H9 (cell line): ENCODE data around the gene DDX24. TPM values are rescaled to one million over a fixed set of nuclear protein-coding genes. Genes with fewer than 3 reads are reported as not detected.

Source experiments
- DNase-seq: peaks from one replicate; pipeline ENCODE4 v3.0.0-alpha.2; 2017
- H2AFZ ChIP-seq: one replicate; pipeline ENCODE4 v1.6.1; 2013; ENCODE audit warnings: mild to moderate bottlenecking, low read length, control low read depth, moderate library complexity
- H2AK5ac ChIP-seq: 2 replicates; pipeline ENCODE4 v1.6.1; 2013; ENCODE audit warnings: low read length, control low read depth, mixed read lengths; ENCODE audit not compliant: insufficient read length
- H2BK120ac ChIP-seq: one replicate; pipeline ENCODE4 v1.6.1; 2013; ENCODE audit warnings: low read depth, mild to moderate bottlenecking, low read length, control low read depth, inconsistent platforms; ENCODE audit not compliant: poor library complexity, severe bottlenecking
- H2BK12ac ChIP-seq: 2 replicates; pipeline ENCODE4 v1.6.1; 2013; ENCODE audit warnings: low read length, control low read depth, mixed read lengths, low read depth; ENCODE audit not compliant: insufficient read length
- H2BK15ac ChIP-seq: 2 replicates; pipeline ENCODE4 v1.6.1; 2013; ENCODE audit warnings: low read depth, low read length, control low read depth
- H2BK20ac ChIP-seq: one replicate; pipeline ENCODE4 v1.6.1; 2013; ENCODE audit warnings: low read depth, mild to moderate bottlenecking, low read length, control low read depth, inconsistent platforms; ENCODE audit not compliant: poor library complexity, severe bottlenecking
- H2BK5ac ChIP-seq: 2 replicates; pipeline ENCODE4 v1.6.1; 2013; ENCODE audit warnings: low read length, control low read depth, mixed read lengths; ENCODE audit not compliant: insufficient read length
- H3K14ac ChIP-seq: 2 replicates; pipeline ENCODE4 v1.6.1; 2013; ENCODE audit warnings: low read length, control low read depth; ENCODE audit not compliant: insufficient read depth
- H3K18ac ChIP-seq: 2 replicates; pipeline ENCODE4 v1.6.1; 2013; ENCODE audit warnings: low read depth, mild to moderate bottlenecking, mixed read lengths, low read length, control low read depth; ENCODE audit not compliant: insufficient read length
- H3K23ac ChIP-seq: 2 replicates; pipeline ENCODE4 v1.6.1; 2013; ENCODE audit warnings: low read length, control low read depth, mixed read lengths, low read depth; ENCODE audit not compliant: insufficient read length
- H3K23me2 ChIP-seq: 2 replicates; pipeline ENCODE4 v1.6.1; 2013; ENCODE audit warnings: low read depth, mild to moderate bottlenecking, mixed read lengths, low read length, control low read depth; ENCODE audit not compliant: insufficient read length, poor library complexity, severe bottlenecking
- H3K27ac ChIP-seq: 2 replicates; pipeline ENCODE4 v1.5.1; 2013; ENCODE audit warnings: low read length, control low read depth, mixed read lengths, low read depth; ENCODE audit not compliant: insufficient read length
- H3K27me3 ChIP-seq: 2 replicates; pipeline ENCODE4 v1.6.1; 2013; ENCODE audit warnings: low read length, control low read depth, inconsistent platforms; ENCODE audit not compliant: insufficient read depth
- H3K4ac ChIP-seq: 2 replicates; pipeline ENCODE4 v1.6.1; 2013; ENCODE audit warnings: low read depth, mild to moderate bottlenecking, control low read depth, inconsistent platforms, low read length, moderate library complexity
- H3K4me1 ChIP-seq: 2 replicates; pipeline ENCODE4 v1.6.1; 2013; ENCODE audit warnings: low read length, control low read depth, inconsistent platforms; ENCODE audit not compliant: insufficient read depth
- H3K4me2 ChIP-seq: 2 replicates; pipeline ENCODE4 v1.6.1; 2013; ENCODE audit warnings: low read length, control low read depth, mixed read lengths; ENCODE audit not compliant: insufficient read length, insufficient read depth
- H3K56ac ChIP-seq: 2 replicates; pipeline ENCODE4 v1.6.1; 2013; ENCODE audit warnings: low read depth, mild to moderate bottlenecking, mixed read lengths, low read length, control low read depth; ENCODE audit not compliant: insufficient read length
- H3K79me1 ChIP-seq: 2 replicates; pipeline ENCODE4 v1.6.1; 2013; ENCODE audit warnings: low read depth, mild to moderate bottlenecking, moderate library complexity, low read length, control low read depth, inconsistent platforms; ENCODE audit not compliant: insufficient read depth, poor library complexity, severe bottlenecking
- H3K79me2 ChIP-seq: 2 replicates; pipeline ENCODE4 v1.6.1; 2013; ENCODE audit warnings: low read length, control low read depth, inconsistent platforms; ENCODE audit not compliant: insufficient read depth
- H3K9ac ChIP-seq: 2 replicates; pipeline ENCODE4 v1.6.1; 2013; ENCODE audit warnings: low read length, control low read depth, mixed read lengths; ENCODE audit not compliant: insufficient read length; ENCODE audit errors: extremely low read depth
- H3K9me3 ChIP-seq: one replicate; pipeline ENCODE4 v1.6.1; 2013; ENCODE audit warnings: low read depth, low read length, inconsistent platforms; ENCODE audit not compliant: control insufficient read depth
- H3T11ph ChIP-seq: one replicate; pipeline ENCODE4 v1.6.1; 2013; ENCODE audit warnings: mild to moderate bottlenecking, low read length, control low read depth, inconsistent platforms
- H4K20me1 ChIP-seq: one replicate; pipeline ENCODE4 v1.6.1; 2013; ENCODE audit not compliant: control insufficient read depth, insufficient read length, insufficient read depth
- H4K5ac ChIP-seq: 2 replicates; pipeline ENCODE4 v1.6.1; 2013; ENCODE audit warnings: low read depth, mild to moderate bottlenecking, mixed read lengths, low read length, control low read depth; ENCODE audit not compliant: insufficient read length
- H4K8ac ChIP-seq: replicated peaks from 2 replicates; pipeline ENCODE4 v1.6.1; 2013; ENCODE audit warnings: low read length, control low read depth, mixed read lengths, low read depth; ENCODE audit not compliant: insufficient read length
- H4K91ac ChIP-seq: 2 replicates; pipeline ENCODE4 v1.6.1; 2013; ENCODE audit warnings: low read depth, mild to moderate bottlenecking, moderate library complexity, mixed read lengths, low read length, control low read depth; ENCODE audit not compliant: insufficient read length
- H3K27ac Mint-ChIP-seq, 3 experiments: 2 replicates in 2 of 3; 3 replicates in 1 of 3; pipeline ENCODE4 v1.8.0; 2020 to 2021; ENCODE audit warnings: mixed read lengths in 3 of 3, mild to moderate bottlenecking in 1 of 3, moderate library complexity in 1 of 3
- H3K27me3 Mint-ChIP-seq: 2 replicates; pipeline ENCODE4 v1.8.0; 2021; ENCODE audit warnings: low read depth, mild to moderate bottlenecking, moderate library complexity, mixed read lengths
- H3K36me3 Mint-ChIP-seq, 3 experiments: 2 replicates in 2 of 3; 3 replicates in 1 of 3; pipeline ENCODE4 v1.8.0; 2020 to 2021; ENCODE audit warnings: low read depth in 3 of 3, mixed read lengths in 3 of 3; ENCODE audit not compliant: insufficient read depth in 1 of 3
- H3K4me1 Mint-ChIP-seq, 2 experiments: 2 replicates each; pipeline ENCODE4 v1.8.0; 2020; ENCODE audit warnings: mixed read lengths in 2 of 2
- H3K4me3 Mint-ChIP-seq, 2 experiments: 2 replicates in 1 of 2; 3 replicates in 1 of 2; pipeline ENCODE4 v1.8.0; 2020 to 2021; ENCODE audit warnings: mild to moderate bottlenecking in 2 of 2, mixed read lengths in 2 of 2, moderate library complexity in 1 of 2
- H3K9me3 Mint-ChIP-seq, 2 experiments: 2 replicates in 1 of 2; 3 replicates in 1 of 2; pipeline ENCODE4 v1.8.0; 2020; ENCODE audit warnings: mild to moderate bottlenecking in 2 of 2, mixed read lengths in 2 of 2, moderate library complexity in 1 of 2
- CTCF ChIP-seq: fragments of 200-600 bp; sonication (generic); conservative IDR thresholded peaks from 3 replicates; pipeline ENCODE4 v1.8.0; 2021; ENCODE audit warnings: antibody characterized with exemption, mild to moderate bottlenecking
- WGBS: extraction: QIAGEN DNeasy Blood & Tissue Kit; methylation state at CpG from one replicate; pipeline ENCODE4 v1.1.7; 2013; ENCODE audit warnings: missing lambda C conversion rate, low lambda C conversion rate, mixed read lengths; ENCODE audit not compliant: insufficient read length; ENCODE audit errors: extremely low coverage; 5-methylcytosine and 5-hydroxymethylcytosine counted together
- total RNA-seq: library from RNA; stranded (reverse); gene quantifications from 2 replicates; pipeline ENCODE4 v1.2.1, GENCODE V29; 2021

The DDX24 gene
- total RNA-seq, 1 experiment from 2014 or later = 172 TPM

DNA sequence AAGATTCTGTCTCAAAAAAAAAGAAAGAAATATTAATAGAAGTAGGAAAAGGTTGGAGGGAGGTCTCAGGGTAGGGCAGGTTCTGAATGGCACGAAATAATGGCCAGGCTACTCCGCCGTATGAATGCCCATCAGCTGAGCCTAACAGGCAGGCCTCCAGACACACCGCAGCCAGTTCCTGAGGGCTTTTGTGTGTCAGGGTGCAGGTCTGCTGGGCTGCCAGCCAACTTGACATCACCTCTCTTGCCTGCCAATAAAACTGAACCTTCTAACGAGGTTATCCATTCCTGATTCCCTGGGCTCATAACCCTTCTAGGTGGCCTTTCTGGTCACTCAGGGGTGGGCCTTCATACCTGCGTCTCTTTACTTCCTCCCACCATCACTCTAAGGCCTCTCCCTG is 32.5 kb upstream of the DDX24 start:
- no peaks in the 10 kb centered on the region for H4K20me1 ChIP-seq
- no peaks in the 10 kb centered on the region for H3K9me3 Mint-ChIP-seq
- H3K27me3 ChIP-seq = no peaks in the 10 kb centered on the region
- peaks cover 6% of the 10 kb centered on the region for H3K27me3 Mint-ChIP-seq
- peak; percentile 17 for DNase-seq
- H2BK120ac ChIP-seq = no peak overlapping the region
- no peak overlapping the region for H3K18ac ChIP-seq
- no peak overlapping the region for H3K4ac ChIP-seq
- no peak overlapping the region for H3K4me3 Mint-ChIP-seq
- H3K27ac ChIP-seq = no peak overlapping the region
- no peak overlapping the region for H3T11ph ChIP-seq
- H3K23me2 ChIP-seq = no peaks in the 10 kb centered on the region
- no peak overlapping the region for H4K8ac ChIP-seq
- H3K4me1 ChIP-seq = no peaks in the 10 kb centered on the region
- no peak overlapping the region for H4K5ac ChIP-seq
- no peaks in the 10 kb centered on the region for H3K9me3 ChIP-seq
- no peak overlapping the region for H2BK15ac ChIP-seq
- H2BK5ac ChIP-seq = no peak overlapping the region
- H3K23ac ChIP-seq = no peak overlapping the region
- H3K4me2 ChIP-seq = no peak overlapping the region
- TF ChIP-seq CTCF = no peak
- no peaks in the 10 kb centered on the region for H3K79me1 ChIP-seq
- no peaks in the 10 kb centered on the region for H3K79me2 ChIP-seq
- no peaks in the 10 kb centered on the region; a peak in 1 of 7 replicates for H3K36me3 Mint-ChIP-seq
- H4K91ac ChIP-seq = no peak overlapping the region
- H2BK12ac ChIP-seq = no peak overlapping the region
- peak overlapping the region in 1 of 3 experiments; percentile 96; a peak in 1 of 7 replicates for H3K27ac Mint-ChIP-seq
- no peak overlapping the region for H2AFZ ChIP-seq
- H3K14ac ChIP-seq = no peak overlapping the region
- no CpG with 5 or more reads among the region's 6 CpGs for WGBS
- H3K4me1 Mint-ChIP-seq = peaks cover 16 to 19% of the 10 kb centered on the region in 2 experiments
- no peak overlapping the region for H2AK5ac ChIP-seq
- H2BK20ac ChIP-seq = no peak overlapping the region
- no peak overlapping the region for H3K9ac ChIP-seq
- H3K56ac ChIP-seq = no peak overlapping the region
